Ishikawa (cell line): ENCODE data around the gene CR1.

Source experiments
- CEBPB ChIP-seq: IDR thresholded peaks from 2 replicates; pipeline ENCODE4 v1.6.1; 2012
- CREB1 ChIP-seq: IDR thresholded peaks from 2 replicates; pipeline ENCODE4 v1.6.1; 2012; ENCODE audit warnings: low read depth
- EP300 ChIP-seq: IDR thresholded peaks from 2 replicates; pipeline ENCODE4 v1.6.1; 2012; ENCODE audit warnings: borderline replicate concordance
- NFIC ChIP-seq: IDR thresholded peaks from 2 replicates; pipeline ENCODE4 v1.6.1; 2012
- RAD21 ChIP-seq: IDR thresholded peaks from 2 replicates; pipeline ENCODE4 v1.6.1; 2012; ENCODE audit warnings: low read depth
- TAF1 ChIP-seq: IDR thresholded peaks from 2 replicates; pipeline ENCODE4 v1.6.1; 2012; ENCODE audit warnings: low read depth, mild to moderate bottlenecking
- TEAD4 ChIP-seq: IDR thresholded peaks from 2 replicates; pipeline ENCODE4 v1.6.1; 2012
- YY1 ChIP-seq: IDR thresholded peaks from 2 replicates; pipeline ENCODE4 v1.6.1; 2012; ENCODE audit warnings: low read depth
- TF ChIP-seq, protein P1 (sequence below): IDR thresholded peaks from 2 replicates; pipeline ENCODE4 v1.6.1; 2012
- TF ChIP-seq, protein P2 (sequence below): IDR thresholded peaks from 2 replicates; pipeline ENCODE4 v1.6.1; 2012; ENCODE audit warnings: low read depth, mild to moderate bottlenecking
- TF ChIP-seq, protein P3 (sequence below): IDR thresholded peaks from 2 replicates; pipeline ENCODE4 v1.6.1; 2012

DNA sequence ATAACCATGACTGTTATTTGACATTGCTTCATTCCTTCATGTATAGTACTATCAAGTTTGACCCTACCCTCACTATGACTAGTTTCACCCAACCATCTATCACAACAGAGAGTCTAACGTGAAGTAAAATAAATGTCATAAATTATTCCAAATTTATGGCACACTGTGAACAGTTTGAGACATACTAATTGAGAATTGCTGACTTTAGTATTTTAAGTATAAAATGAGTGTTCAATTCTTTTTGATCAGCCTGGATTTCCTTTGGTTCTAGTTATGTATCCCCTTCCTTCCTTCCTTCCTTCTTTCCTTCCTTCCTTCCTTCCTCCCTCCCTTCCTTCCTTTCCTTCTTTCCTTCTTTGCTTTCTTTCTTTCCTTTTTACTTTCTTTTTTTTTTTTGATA is 14.5 kb downstream of the CR1 start:
- TF ChIP-seq TEAD4 (no peak), EP300 (no peak), TAF1 (no peak), RAD21 (no peak), YY1 (no peak), CEBPB (no peak), CREB1 (no peak), NFIC (no peak)
- TF ChIP-seq, protein P1, sequence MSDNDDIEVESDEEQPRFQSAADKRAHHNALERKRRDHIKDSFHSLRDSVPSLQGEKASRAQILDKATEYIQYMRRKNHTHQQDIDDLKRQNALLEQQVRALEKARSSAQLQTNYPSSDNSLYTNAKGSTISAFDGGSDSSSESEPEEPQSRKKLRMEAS, result no peak
- TF ChIP-seq, protein P2, sequence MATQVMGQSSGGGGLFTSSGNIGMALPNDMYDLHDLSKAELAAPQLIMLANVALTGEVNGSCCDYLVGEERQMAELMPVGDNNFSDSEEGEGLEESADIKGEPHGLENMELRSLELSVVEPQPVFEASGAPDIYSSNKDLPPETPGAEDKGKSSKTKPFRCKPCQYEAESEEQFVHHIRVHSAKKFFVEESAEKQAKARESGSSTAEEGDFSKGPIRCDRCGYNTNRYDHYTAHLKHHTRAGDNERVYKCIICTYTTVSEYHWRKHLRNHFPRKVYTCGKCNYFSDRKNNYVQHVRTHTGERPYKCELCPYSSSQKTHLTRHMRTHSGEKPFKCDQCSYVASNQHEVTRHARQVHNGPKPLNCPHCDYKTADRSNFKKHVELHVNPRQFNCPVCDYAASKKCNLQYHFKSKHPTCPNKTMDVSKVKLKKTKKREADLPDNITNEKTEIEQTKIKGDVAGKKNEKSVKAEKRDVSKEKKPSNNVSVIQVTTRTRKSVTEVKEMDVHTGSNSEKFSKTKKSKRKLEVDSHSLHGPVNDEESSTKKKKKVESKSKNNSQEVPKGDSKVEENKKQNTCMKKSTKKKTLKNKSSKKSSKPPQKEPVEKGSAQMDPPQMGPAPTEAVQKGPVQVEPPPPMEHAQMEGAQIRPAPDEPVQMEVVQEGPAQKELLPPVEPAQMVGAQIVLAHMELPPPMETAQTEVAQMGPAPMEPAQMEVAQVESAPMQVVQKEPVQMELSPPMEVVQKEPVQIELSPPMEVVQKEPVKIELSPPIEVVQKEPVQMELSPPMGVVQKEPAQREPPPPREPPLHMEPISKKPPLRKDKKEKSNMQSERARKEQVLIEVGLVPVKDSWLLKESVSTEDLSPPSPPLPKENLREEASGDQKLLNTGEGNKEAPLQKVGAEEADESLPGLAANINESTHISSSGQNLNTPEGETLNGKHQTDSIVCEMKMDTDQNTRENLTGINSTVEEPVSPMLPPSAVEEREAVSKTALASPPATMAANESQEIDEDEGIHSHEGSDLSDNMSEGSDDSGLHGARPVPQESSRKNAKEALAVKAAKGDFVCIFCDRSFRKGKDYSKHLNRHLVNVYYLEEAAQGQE, result no peak
- TF ChIP-seq, protein P3, sequence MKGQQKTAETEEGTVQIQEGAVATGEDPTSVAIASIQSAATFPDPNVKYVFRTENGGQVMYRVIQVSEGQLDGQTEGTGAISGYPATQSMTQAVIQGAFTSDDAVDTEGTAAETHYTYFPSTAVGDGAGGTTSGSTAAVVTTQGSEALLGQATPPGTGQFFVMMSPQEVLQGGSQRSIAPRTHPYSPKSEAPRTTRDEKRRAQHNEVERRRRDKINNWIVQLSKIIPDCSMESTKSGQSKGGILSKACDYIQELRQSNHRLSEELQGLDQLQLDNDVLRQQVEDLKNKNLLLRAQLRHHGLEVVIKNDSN, result no peak
